Effector memory CD8-positive, alpha-beta T cell (primary cell): ENCODE measurements around the gene GRAMD1C.

Experiments used
- ATAC-seq: fragments of 150-1000 bp; cut with Tn5 transposase; replicated peaks from 2 replicates; pipeline ENCODE4 v1.10.0; 2021; ENCODE audit warnings: mild to moderate bottlenecking, moderate library complexity
- DNase-seq, 3 experiments: peaks; one replicate each; pipeline ENCODE4 v3.0.0; 2021
- H3K27ac Mint-ChIP-seq, 2 donors: one replicate each; pipeline ENCODE4 v1.8.0; 2022; ENCODE audit warnings: mild to moderate bottlenecking in 2 of 2, mixed read lengths in 2 of 2, moderate library complexity in 2 of 2
- H3K27me3 Mint-ChIP-seq, 2 donors: one replicate each; pipeline ENCODE4 v1.8.0; 2022; ENCODE audit warnings: mixed read lengths in 2 of 2
- H3K36me3 Mint-ChIP-seq: one replicate; pipeline ENCODE4 v1.8.0; 2022; ENCODE audit warnings: mild to moderate bottlenecking, moderate library complexity, mixed read lengths; ENCODE audit not compliant: insufficient read depth
- H3K4me1 Mint-ChIP-seq, 2 donors: one replicate each; pipeline ENCODE4 v1.8.0; 2022; ENCODE audit warnings: low read depth in 2 of 2, mixed read lengths in 2 of 2
- H3K4me3 Mint-ChIP-seq, 2 donors: one replicate each; pipeline ENCODE4 v1.8.0; 2022; ENCODE audit warnings: mild to moderate bottlenecking in 2 of 2, mixed read lengths in 2 of 2, moderate library complexity in 2 of 2
- H3K9me3 Mint-ChIP-seq, 2 donors: one replicate each; pipeline ENCODE4 v1.8.0; 2022; ENCODE audit warnings: mixed read lengths in 2 of 2
- total RNA-seq, 9 experiments: gene quantifications; one replicate each; lab custom pipeline; 2026; lab: John Stamatoyannopoulos, UW

GRAMD1C gene
- total RNA-seq, result 0.20 to 15.2 (median 0.67) reads per million in 9 experiments

GRCh38 chr3:113838631-113839209 is at the start of gene GRAMD1C:
GRAMD1C (plus strand) TSS chr3:113838788; CDS start chr3:113838910, 122 bp downstream.
- no peaks in the 10 kb centered on the region for H3K27me3 Mint-ChIP-seq
- H3K4me3 Mint-ChIP-seq, result peak within 1 kb of the TSS; percentile 75 to 76
- ATAC-seq (peak; percentile 99), DNase-seq (peak; percentile 78 to 81 (median 81))
- H3K36me3 Mint-ChIP-seq, result peaks cover 4% of the 10 kb centered on the region
- H3K9me3 Mint-ChIP-seq, result no peaks in the 10 kb centered on the region
- peak within 1 kb of the TSS in 1 of 2 donors; percentile 6 for H3K27ac Mint-ChIP-seq
- peaks cover 0 to 6% of the 10 kb centered on the region in 2 donors for H3K4me1 Mint-ChIP-seq

GRCh38 chr3:113791381-113791780 is 47.2 kb upstream of the GRAMD1C start:
- ATAC-seq, result no peak
- no peaks in the 10 kb centered on the region for H3K27me3 Mint-ChIP-seq

GRCh38 chr3:113794526-113794925 is 44.1 kb upstream of the GRAMD1C start:
- DNase-seq (no peak), ATAC-seq (no peak)
- Mint-ChIP-seq H3K36me3 (peaks cover 30% of the 10 kb centered on the region), H3K4me1 (no peaks in the 10 kb centered on the region), H3K27ac (no peak overlapping the region), H3K27me3 (no peaks in the 10 kb centered on the region), H3K9me3 (no peaks in the 10 kb centered on the region), H3K4me3 (no peak overlapping the region)

More at GRCh38 chr3:113791381-113791780, 47.2 kb upstream of the GRAMD1C start:
- Mint-ChIP-seq H3K4me3 (no peak overlapping the region), H3K9me3 (no peaks in the 10 kb centered on the region), H3K4me1 (no peaks in the 10 kb centered on the region), H3K36me3 (peaks cover 41% of the 10 kb centered on the region), H3K27ac (no peak overlapping the region)
- no peak for DNase-seq

GRCh38 chr3:113795693-113796092 is 42.9 kb upstream of the GRAMD1C start:
- Mint-ChIP-seq H3K4me3 (no peak overlapping the region), H3K27ac (peak overlapping the region in 1 of 2 donors; percentile 23), H3K27me3 (no peaks in the 10 kb centered on the region), H3K36me3 (peaks cover 30% of the 10 kb centered on the region), H3K4me1 (no peaks in the 10 kb centered on the region), H3K9me3 (no peaks in the 10 kb centered on the region)
- no peak for DNase-seq
- no peak for ATAC-seq

GRCh38 chr3:113802795-113803455 is 35.7 kb upstream of the GRAMD1C start:
- Mint-ChIP-seq H3K27me3 (no peaks in the 10 kb centered on the region), H3K27ac (peak overlapping the region; percentile 30 to 61), H3K36me3 (peaks cover 55% of the 10 kb centered on the region), H3K9me3 (no peaks in the 10 kb centered on the region), H3K4me3 (no peak overlapping the region), H3K4me1 (no peaks in the 10 kb centered on the region)
- no peak for ATAC-seq
- no peak for DNase-seq

- Mint-ChIP-seq H3K4me3 (no peak overlapping the region), H3K36me3 (peaks cover 65% of the 10 kb centered on the region)
These were observed 33.9 kb upstream of the GRAMD1C start for GRCh38 chr3:113804661-113805060.

GRCh38 chr3:113805249-113805648 is 33.3 kb upstream of the GRAMD1C start:
- no peak for ATAC-seq
- Mint-ChIP-seq H3K4me1 (no peaks in the 10 kb centered on the region), H3K36me3 (peaks cover 67% of the 10 kb centered on the region), H3K27ac (no peak overlapping the region), H3K27me3 (no peaks in the 10 kb centered on the region), H3K9me3 (no peaks in the 10 kb centered on the region), H3K4me3 (no peak overlapping the region)
- no peak for DNase-seq

More at GRCh38 chr3:113804661-113805060, 33.9 kb upstream of the GRAMD1C start:
- Mint-ChIP-seq H3K4me1 (no peaks in the 10 kb centered on the region), H3K27me3 (no peaks in the 10 kb centered on the region), H3K27ac (peak overlapping the region in 1 of 2 donors; percentile 54), H3K9me3 (no peaks in the 10 kb centered on the region)
- DNase-seq, result no peak
- ATAC-seq, result no peak

GRCh38 chr3:113812854-113813253 is 25.7 kb upstream of the GRAMD1C start:
- ATAC-seq (no peak), DNase-seq (no peak)
- no peaks in the 10 kb centered on the region for H3K4me1 Mint-ChIP-seq
- no peak overlapping the region for H3K27ac Mint-ChIP-seq
- H3K36me3 Mint-ChIP-seq, result peaks cover 15% of the 10 kb centered on the region
- no peaks in the 10 kb centered on the region for H3K27me3 Mint-ChIP-seq
- H3K4me3 Mint-ChIP-seq, result no peak overlapping the region
- H3K9me3 Mint-ChIP-seq, result no peaks in the 10 kb centered on the region

- Mint-ChIP-seq H3K27ac (no peak overlapping the region), H3K4me3 (no peak overlapping the region), H3K27me3 (no peaks in the 10 kb centered on the region), H3K9me3 (no peaks in the 10 kb centered on the region), H3K4me1 (no peaks in the 10 kb centered on the region), H3K36me3 (peaks cover 4% of the 10 kb centered on the region)
- ATAC-seq, result no peak
- DNase-seq, result no peak
These were observed 18.7 kb upstream of the GRAMD1C start for GRCh38 chr3:113819866-113820265.

GRCh38 chr3:113825090-113825489 is 13.5 kb upstream of the GRAMD1C start:
- ATAC-seq (no peak), DNase-seq (no peak)

GRCh38 chr3:113828600-113828999 is 10.0 kb upstream of the GRAMD1C start:
- Mint-ChIP-seq H3K27me3 (no peaks in the 10 kb centered on the region), H3K4me1 (peaks cover 5 to 13% of the 10 kb centered on the region in 2 donors), H3K27ac (peak overlapping the region in 1 of 2 donors; percentile 3), H3K4me3 (no peak overlapping the region), H3K9me3 (peaks cover 2 to 8% of the 10 kb centered on the region in 2 donors), H3K36me3 (no peaks in the 10 kb centered on the region)
- DNase-seq, result no peak
- no peak for ATAC-seq

More at GRCh38 chr3:113825090-113825489, 13.5 kb upstream of the GRAMD1C start:
- Mint-ChIP-seq H3K27ac (no peak overlapping the region), H3K27me3 (no peaks in the 10 kb centered on the region), H3K9me3 (no peaks in the 10 kb centered on the region), H3K36me3 (peaks cover 4% of the 10 kb centered on the region), H3K4me3 (no peak overlapping the region), H3K4me1 (peaks cover 0 to 5% of the 10 kb centered on the region in 2 donors)

- no peaks in the 10 kb centered on the region for H3K27me3 Mint-ChIP-seq
- H3K9me3 Mint-ChIP-seq, result peaks cover 2 to 8% of the 10 kb centered on the region in 2 donors
- ATAC-seq (no peak), DNase-seq (no peak)
- no peak overlapping the region for H3K4me3 Mint-ChIP-seq
- H3K4me1 Mint-ChIP-seq, result peaks cover 5 to 13% of the 10 kb centered on the region in 2 donors
- peak overlapping the region; percentile 76 to 82 for H3K27ac Mint-ChIP-seq
- H3K36me3 Mint-ChIP-seq, result no peaks in the 10 kb centered on the region
These were observed 8.8 kb upstream of the GRAMD1C start for GRCh38 chr3:113829576-113830354.

- peaks cover 5 to 13% of the 10 kb centered on the region in 2 donors for H3K4me1 Mint-ChIP-seq
- H3K9me3 Mint-ChIP-seq, result peaks cover 2 to 8% of the 10 kb centered on the region in 2 donors
- peak overlapping the region; percentile 39 to 76 for H3K27ac Mint-ChIP-seq
- H3K27me3 Mint-ChIP-seq, result no peaks in the 10 kb centered on the region
- H3K36me3 Mint-ChIP-seq, result no peaks in the 10 kb centered on the region
- peak overlapping the region in 1 of 2 donors; percentile 30 for H3K4me3 Mint-ChIP-seq
- DNase-seq (no peak), ATAC-seq (no peak)
These were observed 7.6 kb upstream of the GRAMD1C start for GRCh38 chr3:113831103-113831355.
